Epidermal melanocyte (primary cell): Measurements from ENCODE around the gene TRAPPC10.

Experiments
- DNase-seq: peaks from one replicate; pipeline ENCODE4 v3.0.0; 2011; ENCODE audit warnings: low spot score; ENCODE audit not compliant: insufficient read length

The TRAPPC10 gene

DNA sequence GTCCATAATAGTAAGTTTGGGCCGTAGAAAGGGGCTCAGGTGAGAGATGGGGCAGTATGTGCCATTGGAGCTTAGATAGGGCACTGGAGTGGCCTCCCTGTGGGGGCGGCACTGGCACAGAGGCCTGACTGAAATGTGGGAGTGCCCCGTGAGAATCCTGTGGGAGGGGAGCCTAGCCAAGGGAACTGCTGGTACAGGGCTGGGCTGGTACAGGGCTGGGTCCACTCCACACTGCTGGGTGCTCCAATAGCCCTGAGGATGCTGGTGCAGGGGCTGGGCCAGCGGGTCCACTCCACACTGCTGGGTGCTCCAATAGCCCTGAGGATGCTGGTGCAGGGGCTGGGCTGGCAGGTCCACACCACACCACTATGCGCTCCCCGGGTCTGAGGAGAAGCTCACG lies 50.3 kb downstream of the TRAPPC10 start:
- no peak for DNase-seq

DNA sequence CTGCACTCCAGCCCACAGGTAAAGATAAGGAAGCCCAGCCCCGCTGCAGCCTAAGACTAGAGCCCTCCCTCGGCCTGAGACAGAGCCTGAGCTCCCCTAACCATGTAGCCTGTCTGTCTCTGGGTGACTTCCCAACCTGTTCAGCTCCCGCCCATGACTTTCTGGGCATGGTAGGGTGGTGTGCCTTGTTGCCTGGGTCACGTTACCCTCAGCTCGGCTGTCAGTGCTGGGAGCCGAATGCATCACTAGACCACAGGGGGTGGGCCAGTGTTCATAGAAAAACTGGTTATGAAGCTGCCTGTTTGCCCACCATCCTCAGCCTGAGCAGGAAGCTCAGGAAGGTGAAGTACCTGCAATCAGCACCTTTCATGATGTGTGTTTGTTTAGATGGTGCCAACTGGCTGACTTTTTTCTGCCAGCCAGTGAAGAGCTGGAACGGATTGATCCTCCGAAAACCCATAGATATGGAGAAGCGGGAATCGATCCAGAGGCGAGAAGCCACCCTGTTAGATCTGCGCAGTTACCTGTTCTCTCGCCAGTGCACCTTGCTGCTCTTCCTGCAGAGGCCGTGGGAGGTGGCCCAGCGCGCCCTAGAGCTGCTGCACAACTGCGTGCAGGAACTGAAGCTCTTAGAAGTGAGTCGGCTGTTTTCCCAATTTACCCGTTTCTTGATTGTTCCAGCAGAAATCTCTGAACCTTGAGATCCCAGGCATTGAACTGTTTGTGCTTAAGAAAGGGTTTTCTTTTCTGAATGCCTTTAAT lies 51.2 kb downstream of the TRAPPC10 start:
- DNase-seq, result no peak

DNA sequence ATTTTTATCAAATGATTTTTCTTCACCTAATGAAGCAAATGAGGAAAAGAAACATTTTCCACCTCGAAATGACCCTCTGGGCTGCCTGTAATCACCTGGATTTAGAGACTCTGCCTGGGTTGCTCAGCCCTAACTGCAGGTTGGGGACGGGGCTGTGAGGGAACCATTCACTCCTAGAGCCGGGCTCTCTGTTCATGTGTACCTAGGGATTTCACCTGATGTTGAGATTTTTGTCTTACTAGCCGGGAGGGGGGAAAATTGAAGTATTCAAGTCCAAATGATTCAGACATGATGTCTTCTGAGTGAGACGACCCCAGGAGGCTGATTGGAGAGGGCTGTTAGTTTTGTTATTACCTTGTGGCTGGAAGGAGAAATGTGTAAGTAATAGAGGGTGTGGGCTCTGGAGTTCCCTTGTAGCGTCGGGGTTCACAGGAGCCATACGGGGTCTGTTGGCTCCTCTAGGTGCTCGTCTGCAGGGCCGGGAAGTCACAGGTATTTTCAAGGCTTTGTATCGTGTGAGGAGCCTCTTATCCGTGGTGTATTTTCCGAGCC lies 52.8 kb downstream of the TRAPPC10 start:
- no peak for DNase-seq

DNA sequence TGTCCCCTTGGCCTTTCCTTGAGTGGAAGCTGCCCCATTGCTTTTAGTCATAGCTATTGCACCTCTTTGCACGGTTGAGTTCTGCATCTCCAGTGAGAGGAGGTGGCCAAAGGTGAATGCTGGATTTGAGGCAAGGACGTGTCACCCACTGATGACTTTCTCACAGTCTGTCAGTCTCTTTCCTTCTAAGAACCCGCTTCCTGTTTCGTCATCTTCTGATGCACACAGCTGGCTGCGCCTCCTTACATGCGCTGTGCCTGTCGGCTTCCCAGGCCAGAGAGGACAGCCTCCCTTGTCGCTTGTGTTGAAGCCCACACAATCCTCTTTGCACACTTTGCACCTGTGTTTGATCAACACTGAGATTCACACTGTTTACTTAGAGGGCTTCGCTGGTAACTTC lies 53.3 kb downstream of the TRAPPC10 start:
- no peak for DNase-seq

DNA sequence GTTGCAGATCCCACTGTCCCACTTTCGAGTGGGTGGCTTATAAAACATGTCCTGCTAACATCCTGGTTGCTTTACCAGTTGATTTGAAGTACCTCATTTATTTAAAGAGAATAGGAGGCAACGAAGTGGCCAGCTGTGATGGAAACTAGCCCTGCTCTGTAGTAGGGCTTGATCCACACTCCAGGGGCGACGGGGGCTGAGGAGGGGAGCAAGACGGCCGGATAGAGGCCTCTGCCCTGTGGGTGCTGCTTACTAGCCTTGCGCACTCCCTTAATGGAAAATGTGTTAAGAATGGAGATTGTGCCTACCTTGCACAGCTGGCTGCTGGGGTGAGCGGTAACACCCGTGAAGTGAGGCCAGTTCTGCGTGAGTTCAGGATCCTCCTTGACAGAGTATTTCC lies 54.0 kb downstream of the TRAPPC10 start:
- no peak for DNase-seq

DNA sequence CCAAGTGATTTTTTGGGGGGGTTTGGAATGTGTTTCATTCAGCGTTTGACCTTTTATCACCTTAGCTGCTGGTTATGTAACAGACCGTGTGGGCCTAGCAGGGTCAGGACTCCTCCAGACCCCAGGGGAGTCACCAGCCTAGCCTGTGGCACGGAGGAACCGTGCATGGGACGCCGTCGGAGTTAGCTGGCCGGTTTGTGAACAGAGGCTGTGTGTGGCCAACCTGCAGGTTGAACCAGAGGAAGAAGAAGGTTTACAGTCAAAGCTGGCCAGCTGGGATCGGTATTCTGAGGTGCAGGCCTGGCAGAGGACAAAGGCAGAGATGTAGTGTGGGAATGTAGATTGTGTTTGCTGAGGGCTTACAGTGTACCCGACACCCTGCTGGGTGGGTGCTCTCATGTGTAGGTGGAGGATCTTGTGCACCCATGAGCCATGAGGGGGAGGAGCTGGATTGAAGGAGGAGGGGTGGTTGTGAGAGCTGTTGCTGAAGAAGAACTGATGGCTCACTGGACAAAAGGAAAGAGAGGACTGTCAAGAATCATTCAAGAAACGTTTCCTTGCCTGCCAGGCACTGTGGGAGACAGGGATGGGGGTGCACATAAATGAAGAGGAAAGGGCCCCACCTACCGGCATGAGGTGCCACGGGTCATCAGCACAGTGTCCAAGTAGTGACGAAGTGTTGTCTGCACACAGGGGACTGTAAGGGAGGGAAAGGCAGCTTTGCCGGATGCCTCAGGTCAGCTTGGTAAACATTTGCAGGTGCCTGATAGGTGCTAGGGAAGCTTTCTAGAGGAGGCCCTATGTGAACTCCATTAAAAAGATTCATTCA lies 55.1 kb downstream of the TRAPPC10 start:
- no peak for DNase-seq

DNA sequence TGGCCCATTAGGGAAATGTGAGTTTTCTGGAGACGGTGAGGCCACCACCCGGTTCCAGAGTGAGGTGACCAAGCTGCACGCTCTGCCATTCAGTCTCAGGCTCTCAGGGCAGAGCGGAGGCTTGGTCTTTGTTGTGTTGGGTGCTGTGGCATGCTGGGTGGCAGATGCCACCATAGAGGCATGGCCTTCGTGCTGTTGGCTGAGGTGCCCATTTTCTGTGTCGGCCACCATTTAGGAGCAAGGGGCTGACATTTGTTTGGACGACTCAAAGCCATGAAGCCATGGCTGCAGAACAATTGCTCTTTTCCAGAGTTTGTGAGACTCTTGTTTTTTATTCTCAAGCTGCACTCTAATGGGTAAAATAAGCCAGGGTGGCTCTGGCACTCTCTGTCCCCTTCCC lies 58.3 kb downstream of the TRAPPC10 start:
- DNase-seq, result no peak

DNA sequence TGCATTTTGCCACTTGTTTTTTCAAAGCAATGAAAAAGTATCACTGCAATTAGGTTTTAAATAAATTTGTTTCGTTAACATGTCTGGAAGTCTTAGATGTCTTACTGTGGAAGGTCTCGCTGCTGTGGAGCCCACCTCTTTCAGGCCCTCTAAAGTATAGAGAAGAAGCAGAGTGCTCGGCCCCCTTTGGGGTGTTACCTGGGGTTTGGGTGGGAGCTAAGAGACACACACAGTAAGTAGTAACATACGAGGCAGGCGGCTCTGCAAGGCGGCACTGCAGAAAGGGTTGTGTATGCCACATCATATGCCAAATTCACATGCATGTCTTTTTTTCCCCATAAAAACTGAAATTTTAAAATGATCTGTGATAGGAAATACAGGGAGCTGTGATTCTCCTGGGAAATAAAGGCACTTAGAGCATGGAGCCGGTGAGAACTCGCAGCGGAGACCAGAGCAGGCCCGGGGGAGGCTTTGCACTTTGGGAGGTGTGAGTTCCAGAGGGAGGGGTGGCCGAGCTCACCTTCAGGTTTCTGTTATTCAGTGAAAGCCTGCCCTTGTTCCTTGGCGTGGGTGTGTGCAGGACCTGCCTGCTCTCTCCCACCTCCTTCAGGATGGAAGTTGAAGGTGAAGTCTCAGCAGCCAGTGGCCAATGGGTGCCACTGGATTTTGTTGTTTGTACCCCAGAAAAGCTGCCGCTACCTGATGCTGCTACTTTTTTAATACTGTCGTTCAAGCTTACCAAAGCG lies 59.4 kb downstream of the TRAPPC10 start:
- no peak for DNase-seq

DNA sequence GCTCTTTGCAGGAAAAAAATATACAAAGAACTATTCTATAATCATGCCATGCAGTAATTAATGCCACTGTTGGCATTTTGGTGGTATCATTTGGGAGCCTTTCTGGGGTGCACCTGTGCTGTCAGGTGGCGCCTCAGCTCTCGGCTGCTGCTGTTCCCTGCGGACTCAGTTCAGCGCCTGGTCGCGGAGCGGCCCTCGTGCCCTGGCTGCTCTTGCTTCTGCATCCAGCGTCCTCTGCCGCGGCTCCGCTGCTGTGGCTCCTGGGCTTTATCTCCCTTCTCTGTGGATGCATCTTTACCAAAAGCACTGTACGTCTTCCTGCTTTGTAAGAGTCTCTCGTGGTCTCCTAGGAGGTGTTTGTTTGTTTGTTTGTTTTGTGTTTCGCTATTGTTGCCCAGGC lies 60.0 kb downstream of the TRAPPC10 start:
- DNase-seq, result no peak

DNA sequence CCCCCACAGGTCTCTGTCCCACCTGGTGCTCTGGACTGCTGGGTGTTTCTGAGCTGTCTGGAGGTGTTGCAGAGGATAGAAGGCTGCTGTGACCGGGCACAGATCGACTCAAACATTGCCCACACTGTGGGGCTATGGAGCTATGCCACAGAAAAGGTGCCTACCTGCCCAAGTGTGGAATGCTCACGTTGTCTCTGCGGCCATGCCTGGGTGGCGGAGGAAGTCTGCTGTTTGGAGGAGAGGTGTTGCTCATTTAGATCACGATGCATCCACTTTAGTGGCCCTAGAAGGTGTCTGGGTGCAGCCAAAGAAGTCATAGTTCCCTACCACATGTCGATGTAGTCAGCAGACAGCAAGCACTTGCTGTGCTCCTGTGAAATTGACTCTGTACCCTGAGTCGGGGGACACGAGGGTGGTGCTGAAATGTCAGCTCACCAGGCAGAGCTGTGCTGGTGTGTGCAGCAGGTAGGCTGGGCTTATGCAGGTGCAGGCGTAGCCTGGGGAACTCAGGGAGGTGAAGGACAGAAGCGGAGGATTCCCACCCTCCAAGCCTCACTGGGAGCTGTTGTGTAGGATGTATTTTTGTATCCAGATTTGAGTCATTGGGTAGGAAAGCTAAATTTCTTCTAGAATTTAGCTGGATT lies 62.3 kb downstream of the TRAPPC10 start:
- DNase-seq, result no peak

DNA sequence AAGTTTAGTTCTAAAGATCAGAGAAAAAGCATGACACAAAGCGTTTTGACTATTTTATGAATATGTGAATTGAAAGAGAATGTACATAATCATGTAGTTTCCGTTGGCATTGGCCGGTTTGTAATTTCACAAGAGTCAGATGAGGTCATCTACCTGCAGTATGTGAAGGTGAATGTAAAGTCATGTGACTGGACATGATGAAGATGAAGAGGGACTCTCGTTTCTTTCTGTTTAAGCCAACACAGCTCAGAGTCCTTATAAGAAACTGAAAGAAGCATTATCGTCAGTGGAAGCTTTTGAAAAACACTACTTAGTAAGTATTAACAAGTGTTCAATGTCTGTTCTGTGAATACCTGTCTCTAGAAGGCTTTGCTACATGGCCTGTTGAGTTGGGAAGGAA lies 64.2 kb downstream of the TRAPPC10 start:
- DNase-seq, result no peak

DNA sequence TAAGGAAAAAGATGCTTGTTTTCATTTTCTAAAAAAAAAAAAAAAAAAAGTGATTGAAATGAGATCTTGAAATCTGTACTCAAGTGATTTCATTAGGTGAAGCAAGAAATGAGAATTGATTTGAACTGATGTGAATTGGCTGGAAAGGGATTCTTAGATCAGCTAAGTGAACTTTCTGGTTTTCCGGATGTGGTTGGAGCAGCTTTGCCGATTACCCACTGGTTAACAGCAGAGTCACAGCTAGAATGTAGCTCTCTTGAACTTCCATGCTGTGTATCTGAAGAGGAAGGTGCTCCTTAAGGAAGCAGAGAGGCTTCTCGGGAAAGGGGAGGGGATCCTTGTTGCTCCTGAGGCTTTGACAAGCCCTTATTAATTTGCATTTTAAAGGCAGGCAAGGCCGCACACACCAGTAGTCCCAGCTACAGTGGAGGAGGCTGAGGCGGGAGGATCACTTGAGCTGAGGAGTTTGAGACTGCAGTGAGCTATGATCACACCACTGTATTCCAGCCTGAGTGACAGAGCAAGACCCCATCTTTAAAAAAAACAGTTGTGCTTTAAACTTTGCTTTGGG lies 66.4 kb downstream of the TRAPPC10 start:
- DNase-seq, result no peak

DNA sequence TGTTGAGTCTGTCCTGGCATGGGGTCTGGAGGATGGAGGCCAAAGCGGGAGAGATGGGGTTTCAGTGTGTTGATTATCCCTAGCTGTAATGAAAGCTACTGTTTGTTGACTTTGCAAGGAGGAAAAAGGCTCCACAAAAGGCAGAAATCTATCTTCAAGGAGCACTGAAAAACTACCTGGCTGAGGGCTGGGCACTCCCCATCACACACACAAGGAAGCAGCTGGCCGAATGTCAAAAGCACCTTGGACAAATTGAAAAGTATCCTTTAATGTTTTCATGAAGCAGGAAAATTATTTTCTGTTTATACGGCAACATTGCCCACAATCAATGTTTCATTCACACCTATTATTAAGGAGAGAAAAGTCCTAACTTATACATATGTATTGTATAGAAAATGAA lies 67.3 kb downstream of the TRAPPC10 start:
- DNase-seq, result no peak

DNA sequence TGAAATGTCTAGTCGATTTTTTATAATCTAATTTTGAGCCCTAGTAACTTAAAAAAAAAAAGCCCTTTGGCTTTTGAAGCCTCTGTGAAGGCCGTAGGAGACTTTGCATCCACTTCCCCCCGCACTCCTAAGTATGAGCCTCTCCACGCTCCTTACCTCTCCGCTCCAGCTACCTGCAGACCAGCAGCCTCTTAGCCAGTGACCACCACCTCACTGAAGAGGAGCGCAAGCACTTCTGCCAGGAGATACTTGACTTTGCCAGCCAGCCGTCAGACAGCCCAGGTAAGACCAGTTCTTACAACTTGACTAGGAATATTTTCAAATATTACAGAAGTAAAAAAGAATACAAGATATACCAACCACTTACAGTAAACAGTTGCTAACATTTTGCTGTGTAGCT lies 67.7 kb downstream of the TRAPPC10 start:
- no peak for DNase-seq

DNA sequence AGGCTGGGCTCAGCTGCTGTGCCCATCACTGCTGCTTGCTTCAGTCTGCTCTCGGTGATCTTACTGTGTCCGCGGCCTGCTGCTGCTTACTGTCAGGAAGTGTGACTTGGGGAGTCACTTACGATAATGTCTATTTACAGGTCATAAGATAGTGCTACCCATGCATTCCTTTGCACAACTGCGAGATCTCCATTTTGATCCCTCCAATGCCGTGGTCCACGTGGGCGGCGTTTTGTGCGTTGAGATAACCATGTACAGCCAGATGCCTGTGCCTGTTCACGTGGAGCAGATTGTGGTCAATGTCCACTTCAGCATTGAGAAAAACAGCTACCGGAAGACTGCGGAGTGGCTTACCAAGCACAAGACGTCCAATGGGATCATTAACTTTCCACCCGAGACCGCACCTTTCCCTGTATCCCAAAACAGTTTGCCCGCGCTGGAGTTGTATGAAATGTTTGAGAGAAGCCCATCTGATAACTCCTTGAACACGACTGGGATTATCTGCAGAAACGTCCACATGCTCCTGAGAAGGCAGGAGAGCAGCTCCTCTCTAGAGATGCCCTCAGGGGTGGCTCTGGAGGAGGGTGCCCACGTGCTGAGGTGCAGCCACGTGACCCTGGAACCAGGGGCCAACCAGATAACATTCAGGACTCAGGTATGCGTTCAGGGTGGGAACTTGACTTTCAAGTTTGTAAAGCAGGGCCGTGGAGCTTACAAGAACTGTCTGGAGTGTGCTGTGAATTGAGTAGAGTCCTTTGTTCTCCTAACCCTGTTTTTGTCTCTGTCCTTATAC lies 70.7 kb downstream of the TRAPPC10 start:
- no peak for DNase-seq

DNA sequence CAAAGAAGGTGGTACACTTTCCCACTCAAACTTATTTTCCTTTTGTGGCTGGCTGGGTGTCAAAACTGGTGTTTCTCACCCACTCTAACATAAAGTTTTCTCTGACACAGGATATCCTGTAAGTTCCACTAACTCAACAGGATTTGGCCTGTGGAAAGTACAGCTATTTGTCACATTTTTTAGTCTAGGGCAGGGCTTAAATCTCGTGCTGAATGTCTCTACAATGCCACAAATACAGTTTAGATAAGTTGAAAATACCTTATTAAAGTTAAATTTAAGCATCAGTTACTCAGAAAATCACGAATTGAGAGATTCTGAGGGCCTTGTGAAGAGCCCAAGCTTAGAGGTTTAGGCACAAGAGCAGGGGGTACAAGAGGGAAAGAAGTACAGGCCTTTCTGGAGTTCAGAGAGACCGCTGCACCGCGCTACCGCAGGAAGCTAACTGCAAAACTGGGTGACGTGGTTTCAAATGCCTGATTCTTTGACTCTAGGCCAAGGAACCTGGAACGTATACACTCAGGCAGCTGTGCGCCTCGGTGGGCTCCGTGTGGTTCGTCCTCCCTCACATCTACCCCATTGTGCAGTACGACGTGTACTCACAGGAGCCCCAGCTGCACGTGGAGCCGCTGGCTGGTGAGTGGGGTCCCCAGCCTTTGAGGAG lies 71.7 kb downstream of the TRAPPC10 start:
- DNase-seq, result no peak

DNA sequence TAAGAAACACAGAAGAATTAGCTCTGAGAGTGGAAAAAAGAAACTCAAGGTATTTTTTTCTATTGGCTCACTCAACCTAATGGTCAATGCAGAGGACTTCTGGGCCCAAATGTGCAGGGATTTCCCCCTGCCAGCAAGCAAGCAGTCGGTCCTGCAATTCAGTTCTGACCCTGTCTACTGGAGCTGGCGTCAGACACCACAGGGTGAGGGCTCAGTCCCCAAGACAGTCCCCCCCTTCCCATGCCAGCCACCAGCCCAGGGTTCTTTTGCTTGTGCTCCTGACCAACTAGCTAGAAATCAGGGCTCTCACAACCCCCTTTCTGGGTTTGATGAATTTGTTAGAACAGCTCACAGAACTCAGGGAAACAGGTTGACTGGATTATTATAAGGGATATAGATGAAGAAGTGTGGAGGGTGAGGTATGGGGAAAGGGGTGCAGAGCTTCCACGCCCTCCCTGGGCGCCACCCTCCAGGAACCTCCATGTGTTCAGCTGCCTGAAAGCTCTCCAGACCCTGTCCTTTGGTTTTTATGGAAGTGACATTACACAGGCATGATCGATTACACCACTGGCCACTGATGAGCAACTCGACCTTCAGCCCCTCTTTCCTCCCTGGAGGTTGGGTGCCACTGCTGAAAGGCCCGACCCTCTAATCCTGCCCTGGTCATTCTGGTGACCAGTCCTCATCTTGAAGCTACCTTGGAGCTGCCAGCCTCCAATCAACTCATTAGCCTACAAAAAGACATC lies 72.6 kb downstream of the TRAPPC10 start:
- no peak for DNase-seq

DNA sequence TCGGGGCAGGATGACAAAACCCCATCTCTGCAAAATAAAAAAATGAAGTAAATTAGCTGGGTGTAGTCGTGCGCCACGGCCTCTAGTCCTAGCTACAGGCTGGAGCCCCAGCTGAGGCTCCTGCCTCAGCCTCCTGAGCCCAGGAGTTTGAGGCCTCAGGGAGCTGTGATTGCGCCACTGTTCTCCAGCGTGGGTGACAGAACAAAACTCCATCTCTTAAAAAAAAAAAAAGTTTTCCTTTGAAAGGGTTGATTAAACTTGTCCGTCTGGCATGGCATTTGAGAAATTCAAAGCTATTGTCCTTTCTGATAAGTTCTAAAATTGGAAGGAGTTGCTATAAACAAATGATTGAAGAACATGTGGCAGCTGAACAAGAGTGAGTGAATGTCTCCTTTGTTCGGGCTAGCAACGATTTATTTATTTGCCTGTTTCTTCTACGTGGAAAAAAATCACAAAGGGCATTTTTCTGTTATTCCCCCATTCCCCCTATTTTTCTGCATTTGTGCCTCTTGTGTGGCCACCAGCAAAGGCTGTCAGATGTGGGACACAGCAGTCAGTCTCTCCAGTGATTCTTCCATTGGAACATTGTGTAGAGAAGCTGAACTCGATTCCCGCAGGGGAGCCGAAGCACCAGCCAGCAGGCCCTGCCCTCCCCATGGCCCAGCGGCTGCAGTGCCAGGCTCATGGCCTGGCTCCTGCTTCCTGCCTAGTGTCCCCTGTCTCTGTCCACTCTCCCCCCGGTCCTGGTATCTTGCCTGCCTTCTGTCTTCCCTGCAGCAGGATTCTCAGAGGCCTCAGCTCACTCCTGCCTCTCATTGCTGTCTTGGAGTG lies 73.6 kb downstream of the TRAPPC10 start:
- DNase-seq, result peak; percentile 22
